Measurements from ENCODE around the gene GNAZ. TPM values are rescaled to one million over a fixed set of nuclear protein-coding genes. Genes with fewer than 3 reads are reported as not detected.

The GNAZ gene
- total RNA-seq, 2 experiments from 2014 or later: 0.21 to 0.26 TPM

GRCh38 chr22:23097412-23098229 lies 27.3 kb downstream of the GNAZ start:
- no peak for DNase-seq
- Mint-ChIP-seq H3K27ac (peak overlapping the region; percentile 39), H3K9me3 (ENCODE audit: insufficient read depth) (no peaks in the 10 kb centered on the region), H3K27me3 (ENCODE audit: low read depth) (no peaks in the 10 kb centered on the region), H3K4me3 (no peak overlapping the region), H3K4me1 (ENCODE audit: low read depth) (no peaks in the 10 kb centered on the region), H3K36me3 (ENCODE audit: low read depth) (no peaks in the 10 kb centered on the region)
- ATAC-seq: no peak
- POLR2A ChIA-PET: interaction anchor here (0.6 kb wide), 1 partner anchor 411 kb away, joined by 3 read pairs; no protein-coding TSS in a partner anchor
- CTCF ChIA-PET: no interaction called here

- no peaks in the 10 kb centered on the region for H3K36me3 Mint-ChIP-seq (ENCODE audit: low read depth)
- H3K4me1 Mint-ChIP-seq (ENCODE audit: low read depth): no peaks in the 10 kb centered on the region
- ChIA-PET CTCF (no interaction called here), POLR2A (no interaction called here)
- H3K27ac Mint-ChIP-seq: peak overlapping the region; percentile 39
- DNase-seq: no peak
- no peaks in the 10 kb centered on the region for H3K27me3 Mint-ChIP-seq (ENCODE audit: low read depth)
- ATAC-seq: no peak
- no peak overlapping the region for H3K4me3 Mint-ChIP-seq
- no peaks in the 10 kb centered on the region for H3K9me3 Mint-ChIP-seq (ENCODE audit: insufficient read depth)
These were observed 27.9 kb downstream of the GNAZ start for GRCh38 chr22:23098230-23098705.

- no peak for ATAC-seq
- Mint-ChIP-seq H3K4me1 (ENCODE audit: low read depth) (no peaks in the 10 kb centered on the region), H3K27me3 (ENCODE audit: low read depth) (no peaks in the 10 kb centered on the region), H3K36me3 (ENCODE audit: low read depth) (no peaks in the 10 kb centered on the region), H3K9me3 (ENCODE audit: insufficient read depth) (no peaks in the 10 kb centered on the region), H3K4me3 (no peak overlapping the region), H3K27ac (no peak overlapping the region)
- DNase-seq: no peak
- CTCF ChIA-PET: no interaction called here
- POLR2A ChIA-PET: no interaction called here
These were observed 28.6 kb downstream of the GNAZ start for GRCh38 chr22:23098718-23099530.

- DNase-seq: no peak
- Mint-ChIP-seq H3K27me3 (ENCODE audit: low read depth) (no peaks in the 10 kb centered on the region), H3K4me1 (ENCODE audit: low read depth) (no peaks in the 10 kb centered on the region), H3K9me3 (ENCODE audit: insufficient read depth) (no peaks in the 10 kb centered on the region), H3K4me3 (no peak overlapping the region), H3K36me3 (ENCODE audit: low read depth) (no peaks in the 10 kb centered on the region), H3K27ac (no peak overlapping the region)
- ChIA-PET CTCF (no interaction called here), POLR2A (no interaction called here)
- ATAC-seq: no peak
These were observed 29.1 kb downstream of the GNAZ start for GRCh38 chr22:23099531-23099804.

GRCh38 chr22:23100124-23100801 lies 29.9 kb downstream of the GNAZ start:
- ChIA-PET CTCF (no interaction called here), POLR2A (no interaction called here)
- DNase-seq (no peak), ATAC-seq (no peak)
- Mint-ChIP-seq H3K27me3 (ENCODE audit: low read depth) (no peaks in the 10 kb centered on the region), H3K9me3 (ENCODE audit: insufficient read depth) (no peaks in the 10 kb centered on the region), H3K27ac (no peak overlapping the region), H3K4me1 (ENCODE audit: low read depth) (no peaks in the 10 kb centered on the region), H3K4me3 (no peak overlapping the region), H3K36me3 (ENCODE audit: low read depth) (no peaks in the 10 kb centered on the region)

GRCh38 chr22:23101524-23101923 lies 31.2 kb downstream of the GNAZ start:
- Mint-ChIP-seq H3K27ac (no peak overlapping the region), H3K36me3 (ENCODE audit: low read depth) (no peaks in the 10 kb centered on the region), H3K9me3 (ENCODE audit: insufficient read depth) (no peaks in the 10 kb centered on the region), H3K27me3 (ENCODE audit: low read depth) (no peaks in the 10 kb centered on the region), H3K4me1 (ENCODE audit: low read depth) (no peaks in the 10 kb centered on the region), H3K4me3 (no peak overlapping the region)
- ATAC-seq (no peak), DNase-seq (no peak)
- CTCF ChIA-PET: no interaction called here
- POLR2A ChIA-PET: no interaction called here

GRCh38 chr22:23102002-23102655 lies 31.8 kb downstream of the GNAZ start:
- no peak overlapping the region for H3K4me3 Mint-ChIP-seq
- CTCF ChIA-PET: no interaction called here
- no peaks in the 10 kb centered on the region for H3K9me3 Mint-ChIP-seq (ENCODE audit: insufficient read depth)
- POLR2A ChIA-PET: no interaction called here
- DNase-seq (no peak), ATAC-seq (no peak)
- no peaks in the 10 kb centered on the region for H3K4me1 Mint-ChIP-seq (ENCODE audit: low read depth)
- no peak overlapping the region for H3K27ac Mint-ChIP-seq
- no peaks in the 10 kb centered on the region for H3K36me3 Mint-ChIP-seq (ENCODE audit: low read depth)
- no peaks in the 10 kb centered on the region for H3K27me3 Mint-ChIP-seq (ENCODE audit: low read depth)

- ATAC-seq (no peak), DNase-seq (no peak)
- Mint-ChIP-seq H3K27me3 (ENCODE audit: low read depth) (no peaks in the 10 kb centered on the region), H3K4me1 (ENCODE audit: low read depth) (no peaks in the 10 kb centered on the region), H3K27ac (no peak overlapping the region), H3K36me3 (ENCODE audit: low read depth) (no peaks in the 10 kb centered on the region), H3K4me3 (no peak overlapping the region), H3K9me3 (ENCODE audit: insufficient read depth) (no peaks in the 10 kb centered on the region)
- ChIA-PET CTCF (no interaction called here), POLR2A (no interaction called here)
These were observed 32.5 kb downstream of the GNAZ start for GRCh38 chr22:23102776-23103175.

- no peak overlapping the region for H3K4me3 Mint-ChIP-seq
- no peak overlapping the region for H3K27ac Mint-ChIP-seq
- H3K36me3 Mint-ChIP-seq (ENCODE audit: low read depth): no peaks in the 10 kb centered on the region
- POLR2A ChIA-PET: no interaction called here
- CTCF ChIA-PET: no interaction called here
- ATAC-seq (no peak), DNase-seq (no peak)
- no peaks in the 10 kb centered on the region for H3K27me3 Mint-ChIP-seq (ENCODE audit: low read depth)
- H3K4me1 Mint-ChIP-seq (ENCODE audit: low read depth): no peaks in the 10 kb centered on the region
- H3K9me3 Mint-ChIP-seq (ENCODE audit: insufficient read depth): no peaks in the 10 kb centered on the region
These were observed 33.1 kb downstream of the GNAZ start for GRCh38 chr22:23103199-23103954.

GRCh38 chr22:23104187-23104971 lies 34.1 kb downstream of the GNAZ start:
- CTCF ChIA-PET: interaction anchor here (1.1 kb wide), 1 partner anchor 220 kb away, joined by 3 read pairs; no protein-coding TSS in a partner anchor

GRCh38 chr22:23105304-23105703 lies 35.0 kb downstream of the GNAZ start:
- no peak for DNase-seq
- ChIA-PET POLR2A (no interaction called here), CTCF (no interaction called here)
- Mint-ChIP-seq H3K4me3 (no peak overlapping the region), H3K36me3 (ENCODE audit: low read depth) (no peaks in the 10 kb centered on the region), H3K9me3 (ENCODE audit: insufficient read depth) (no peaks in the 10 kb centered on the region), H3K27me3 (ENCODE audit: low read depth) (no peaks in the 10 kb centered on the region), H3K27ac (no peak overlapping the region), H3K4me1 (ENCODE audit: low read depth) (no peaks in the 10 kb centered on the region)
- ATAC-seq: no peak

More at GRCh38 chr22:23104187-23104971, 34.1 kb downstream of the GNAZ start:
- no peak overlapping the region for H3K4me3 Mint-ChIP-seq
- no peaks in the 10 kb centered on the region for H3K4me1 Mint-ChIP-seq (ENCODE audit: low read depth)
- H3K9me3 Mint-ChIP-seq (ENCODE audit: insufficient read depth): no peaks in the 10 kb centered on the region
- no peaks in the 10 kb centered on the region for H3K27me3 Mint-ChIP-seq (ENCODE audit: low read depth)
- no peak for DNase-seq
- POLR2A ChIA-PET: no interaction called here
- ATAC-seq: no peak
- H3K36me3 Mint-ChIP-seq (ENCODE audit: low read depth): no peaks in the 10 kb centered on the region
- H3K27ac Mint-ChIP-seq: no peak overlapping the region

Data from activated CD8-positive, alpha-beta T cell treated with anti-CD3 and anti-CD28 coated beads, Interleukin-2, amount 10 ng/mL, durations not matched to agents 7 days and 5 days (primary cell).